B cell (primary cell): Measurements from ENCODE around the gene HFE. TPM values are rescaled to one million over a fixed set of nuclear protein-coding genes. Genes with fewer than 3 reads are reported as not detected.
"Not testable (repeated sequence)": the region's sequence is repeated elsewhere in the genome, so short reads cannot be mapped to it uniquely, and the experiment has no call there.

Source experiments
- ATAC-seq: fragments of 200-7000 bp; cut with Tn5 transposase; one replicate; pipeline ENCODE4 v1.10.0; 2021; ENCODE audit warnings: low read depth, mild to moderate bottlenecking, moderate number of reproducible peaks, moderate library complexity
- CTCF ChIA-PET: fragments of 350-600 bp; sonication (Branson Sonifier 250); formaldehyde crosslinking; loops from one replicate; lab custom pipeline; 2021; ENCODE audit warnings: antibody characterized with exemption, inconsistent platforms; lab: Charles Lee
- POLR2A ChIA-PET: fragments of 350-600 bp; sonication (Branson Sonifier 250); formaldehyde crosslinking; loops from one replicate; lab custom pipeline; 2021; ENCODE audit warnings: antibody characterized with exemption; lab: Charles Lee
- DNase-seq: peaks from one replicate; pipeline ENCODE4 v3.0.0; 2013
- H2AFZ ChIP-seq: 2 replicates; pipeline ENCODE4 v1.6.1; 2012; ENCODE audit warnings: mild to moderate bottlenecking, low read depth, low read length; ENCODE audit not compliant: insufficient read depth, poor library complexity, severe bottlenecking
- H3K27ac ChIP-seq, 2 donors: 1 replicate in 1 of 2; 2 replicates in 1 of 2; pipeline ENCODE4 v1.5.1; 2012 to 2013; ENCODE audit warnings: low read length in 2 of 2, mild to moderate bottlenecking in 2 of 2, moderate library complexity in 1 of 2
- H3K27me3 ChIP-seq, 4 experiments: fragments of 200-600 bp in 1 of 4; sonication (generic) in 1 of 4; replicated peaks in 1 of 4; 1 replicate in 2 of 4; 2 replicates in 2 of 4; pipeline versions ENCODE4 v1.6.1 to v1.7.0; 2013 to 2016; ENCODE audit warnings: low read length in 3 of 4, mild to moderate bottlenecking in 2 of 4, mixed read lengths in 1 of 4, moderate library complexity in 1 of 4; ENCODE audit not compliant: insufficient read depth in 4 of 4, control insufficient read depth in 3 of 4; ENCODE audit errors: control extremely low read depth in 1 of 4
- H3K36me3 ChIP-seq, 2 experiments: replicated peaks in 1 of 2; 1 replicate in 1 of 2; 2 replicates in 1 of 2; pipeline versions ENCODE4 v1.6.1 to v1.7.1; 2013; ENCODE audit warnings: low read length in 1 of 2; ENCODE audit not compliant: insufficient read depth in 2 of 2, control insufficient read depth in 1 of 2; ENCODE audit errors: control extremely low read depth in 1 of 2, extremely low read depth in 1 of 2
- H3K4me1 ChIP-seq, 2 donors: fragments of 200-600 bp in 1 of 2; sonication (generic) in 1 of 2; 1 replicate in 1 of 2; 2 replicates in 1 of 2; pipeline versions ENCODE4 v1.5.1 to v1.6.1; 2013 to 2017; ENCODE audit warnings: low read length in 2 of 2; ENCODE audit not compliant: control insufficient read depth in 2 of 2, insufficient read depth in 2 of 2
- H3K4me2 ChIP-seq: replicated peaks from 2 replicates; pipeline ENCODE3; 2012; ENCODE audit warnings: mild to moderate bottlenecking, low read depth, low read length; ENCODE audit not compliant: poor library complexity, severe bottlenecking
- H3K4me3 ChIP-seq, 5 experiments: fragments of 200-600 bp in 1 of 5; sonication (generic) in 1 of 5; 1 replicate in 3 of 5; 2 replicates in 2 of 5; pipeline versions ENCODE4 v1.5.1 to v1.7.0; 2011 to 2016; ENCODE audit warnings: low read length in 4 of 5, mild to moderate bottlenecking in 4 of 5, low read depth in 2 of 5, control low read depth in 1 of 5, moderate library complexity in 1 of 5; ENCODE audit not compliant: insufficient read depth in 1 of 5; ENCODE audit errors: control extremely low read depth in 1 of 5, extremely low read depth in 1 of 5
- H3K79me2 ChIP-seq: fragments of 200-600 bp; sonication (generic); one replicate; pipeline ENCODE4 v1.6.0; 2016; ENCODE audit warnings: low read length; ENCODE audit not compliant: control insufficient read depth, insufficient read depth
- H3K9ac ChIP-seq: fragments of 200-600 bp; sonication (generic); 2 replicates; pipeline ENCODE4 v1.6.1; 2017; ENCODE audit warnings: mild to moderate bottlenecking, low read length, moderate library complexity
- H3K9me3 ChIP-seq, 3 donors: one replicate each; pipeline versions ENCODE4 v1.6.1 to v1.7.1; 2013; ENCODE audit warnings: low read length in 2 of 3; ENCODE audit not compliant: control insufficient read depth in 2 of 3, insufficient read depth in 1 of 3; ENCODE audit errors: control extremely low read depth in 1 of 3
- H4K20me1 ChIP-seq: 2 replicates; pipeline ENCODE4 v1.6.0; 2012; ENCODE audit warnings: mild to moderate bottlenecking, low read length; ENCODE audit not compliant: insufficient read depth, control insufficient read depth, poor library complexity, severe bottlenecking
- H3K27ac Mint-ChIP-seq: one replicate; pipeline ENCODE4 v1.8.0; 2021; ENCODE audit warnings: mixed read lengths
- H3K27me3 Mint-ChIP-seq: one replicate; pipeline ENCODE4 v1.8.0; 2021; ENCODE audit warnings: mixed read lengths
- H3K4me1 Mint-ChIP-seq: one replicate; pipeline ENCODE4 v1.8.0; 2021; ENCODE audit warnings: mixed read lengths
- H3K4me3 Mint-ChIP-seq: one replicate; pipeline ENCODE4 v1.8.0; 2021; ENCODE audit warnings: mixed read lengths
- H3K9me3 Mint-ChIP-seq: one replicate; pipeline ENCODE4 v1.8.0; 2022; ENCODE audit warnings: mixed read lengths; ENCODE audit not compliant: insufficient read depth
- CTCF ChIP-seq: fragments of 200-600 bp; IDR thresholded peaks from one replicate; pipeline ENCODE4 v1.8.0; 2022; ENCODE audit warnings: antibody characterized with exemption, mild to moderate bottlenecking
- EZH2 ChIP-seq: IDR thresholded peaks from 2 replicates; pipeline ENCODE4 v1.6.1; 2012; ENCODE audit warnings: borderline replicate concordance, low read depth, mild to moderate bottlenecking, moderate library complexity, low read length; ENCODE audit not compliant: insufficient read depth, poor library complexity, severe bottlenecking
- WGBS: methylation state at CpG from one replicate; pipeline ENCODE4 v1.1.5; 2013; ENCODE audit warnings: missing lambda C conversion rate; ENCODE audit not compliant: insufficient coverage; 5-methylcytosine and 5-hydroxymethylcytosine counted together
- intact Hi-C: fragments of 100-400 bp; cut with micrococcal nuclease; formaldehyde crosslinking; loops from one replicate; pipeline ENCODE4 v1.10.0; 2022
- polyA plus RNA-seq: library from polyadenylated mRNA; depleted of rRNA; stranded (reverse); fragments of >200 nt; gene quantifications from 2 replicates; pipeline ENCODE4 v1.2.3, GENCODE V29; 2012
- total RNA-seq, 2 donors: library from RNA; stranded (reverse); fragments of 120-200 nt in 1 of 2; gene quantifications; 1 replicate in 1 of 2; 2 replicates in 1 of 2; pipeline versions ENCODE4 v1.2.3 to v1.2.4, GENCODE V29; 2013 to 2022

Gene HFE
- total and polyA plus RNA-seq, 2 donors (not counting 1 experiment from before 2014, with no cell fraction given) = 5.9 to 6.3 TPM

GRCh38 chr6:26058477-26059033, 28.7 kb upstream of the HFE start:
- H3K4me3 ChIP-seq, H3K27me3 ChIP-seq, H3K27me3 Mint-ChIP-seq, H3K4me3 Mint-ChIP-seq, H3K36me3 ChIP-seq, H3K27ac ChIP-seq, DNase-seq, H3K9me3 Mint-ChIP-seq, H3K27ac Mint-ChIP-seq, H4K20me1 ChIP-seq, H2AFZ ChIP-seq, H3K9ac ChIP-seq, H3K79me2 ChIP-seq, ATAC-seq, intact Hi-C loops, H3K4me2 ChIP-seq, H3K9me3 ChIP-seq: not testable (repeated sequence)
- H3K4me1 ChIP-seq = peaks cover 12 to 15% of the 10 kb centered on the region in 2 donors
- WGBS = 99% methylated on average over 10 of the region's 12 CpGs
- POLR2A ChIA-PET = interaction anchor here (0.7 to 7.7 kb wide), 5 partner anchors 14 to 1077 kb away, joined by 4 to 93 read pairs (median 38); a partner anchor contains a TSS
- CTCF ChIA-PET = interaction anchor here (0.7 to 14.0 kb wide), 5 partner anchors 11 to 193 kb away, joined by 3 to 605 read pairs (median 7); partner anchors contain the start of gene HFE
- peaks cover 15% of the 10 kb centered on the region for H3K4me1 Mint-ChIP-seq

GRCh38 chr6:26059941-26060340, 27.3 kb upstream of the HFE start:
- no peaks in the 10 kb centered on the region for H3K79me2 ChIP-seq
- no peak overlapping the region for H3K4me2 ChIP-seq
- intact Hi-C loops = no loop called here
- H4K20me1 ChIP-seq = no peaks in the 10 kb centered on the region
- ChIA-PET POLR2A (interaction anchor here (0.9 to 1.2 kb wide), 3 partner anchors 38 to 140 kb away, joined by 3 to 4 read pairs (median 3); a partner anchor contains a TSS), CTCF (interaction anchor here (0.9 to 14.0 kb wide), 9 partner anchors 9 to 99 kb away, joined by 3 to 605 read pairs (median 7); partner anchors contain the start of gene HFE)
- no peak overlapping the region for H3K9ac ChIP-seq
- peaks cover 0 to 3% (median 0%) of the 10 kb centered on the region in 3 donors for H3K9me3 ChIP-seq
- ATAC-seq (no peak), DNase-seq (no peak)
- H3K27ac ChIP-seq = no peak overlapping the region
- H3K4me3 ChIP-seq = no peak overlapping the region
- no peak for TF ChIP-seq CTCF
- TF ChIP-seq EZH2 = no peak
- Mint-ChIP-seq H3K27me3 (no peaks in the 10 kb centered on the region), H3K27ac (no peak overlapping the region), H3K4me1 (peaks cover 6% of the 10 kb centered on the region), H3K4me3 (no peak overlapping the region), H3K9me3 (no peaks in the 10 kb centered on the region)
- peaks cover 4% of the 10 kb centered on the region in 2 donors for H3K4me1 ChIP-seq
- H3K27me3 ChIP-seq = no peaks in the 10 kb centered on the region
- no peaks in the 10 kb centered on the region for H3K36me3 ChIP-seq
- 100% methylated on average over 2 of the region's 4 CpGs for WGBS
- H2AFZ ChIP-seq = no peak overlapping the region
